Spleen (tissue), 7 donors: Measurements from ENCODE around the gene LRRC49.

Experiments
- CTCF ChIP-seq, 11 experiments: fragments of 200-600 bp in 7 of 11; fragments of 450-650 bp in 4 of 11; sonication (generic) in 4 of 11; IDR thresholded peaks in 8 of 11; conservative IDR thresholded peaks in 3 of 11; 1 replicate in 7 of 11; 2 replicates in 4 of 11; pipeline versions ENCODE4 v1.4.0 to v1.8.0; 2016 to 2021; ENCODE audit warnings: antibody characterized with exemption in 11 of 11, inconsistent platforms in 4 of 11, mild to moderate bottlenecking in 1 of 11
- POLR2A ChIP-seq, 3 donors: fragments of 450-650 bp; IDR thresholded peaks; one replicate each; pipeline ENCODE4 v1.5.1; 2017; ENCODE audit warnings: antibody characterized with exemption in 3 of 3, mild to moderate bottlenecking in 1 of 3
- POLR2AphosphoS5 ChIP-seq, 3 donors: sonication (generic); formaldehyde crosslinking; IDR thresholded peaks; one replicate each; pipeline ENCODE4 v1.5.1; 2017; ENCODE audit warnings: antibody characterized with exemption in 3 of 3
- donor health status: DM: no; HTN: no; CAD: no; lungs with moderate emphysema.
- donor health status: DM: no; HTN: no; CAD: no.
- donor health status: DM: no; HTN: no; CAD: no.

GRCh38 chr15:70935631-70936030 lies 43.0 kb downstream of the LRRC49 start:
- TF ChIP-seq CTCF (IDR thresholded peaks at IDR 0.05 in 8 of 11, conservative IDR thresholded peaks at IDR 0.05 in 3 of 11) (no peak), POLR2AphosphoS5 (IDR thresholded peaks at IDR 0.05) (no peak), POLR2A (IDR thresholded peaks at IDR 0.05) (no peak)
